ENCODE data around the gene VPS9D1.

GRCh38 chr16:89672177-89672941 is 48.3 kb downstream of the VPS9D1 start:
- TF ChIP-seq POLR2A (IDR thresholded peaks at IDR 0.05; ENCODE audit: low read length) (no peak), GATA1 (IDR thresholded peaks at IDR 0.05; ENCODE audit: low read depth, low read length) (no peak)

All from erythroblast (primary cell).